Right ventricle myocardium inferior (tissue), 1 donor: ENCODE measurements around the gene CACNA2D2. TPM values are rescaled to one million over a fixed set of nuclear protein-coding genes. Genes with fewer than 3 reads are reported as not detected.
"Not testable (repeated sequence)": the region's sequence is repeated elsewhere in the genome, so short reads cannot be mapped to it uniquely, and the experiment has no call there.

Experiments used
- ATAC-seq: fragments of 200-7000 bp; cut with Tn5 transposase; one replicate; pipeline ENCODE4 v1.9.1; 2020; ENCODE audit warnings: mild to moderate bottlenecking, moderate library complexity
- DNase-seq: peaks from one replicate; pipeline ENCODE4 v3.0.0; 2021; ENCODE audit errors: missing footprints
- intact Hi-C: fragments of 100-400 bp; cut with DNase I; formaldehyde crosslinking; loops from one replicate; pipeline ENCODE4 v1.11.0; 2022
- total RNA-seq: library from RNA; stranded (reverse); fragmentation: NEBNext Ultra II Directional; extraction: Animal tissue kit (Norgen Biotek cat#: 25700); gene quantifications from one replicate; pipeline ENCODE4 v1.2.1, GENCODE V29; 2021
- donor health status: DM: no; HTN: yes; CAD: no; lungs with severe emphysema.

CACNA2D2 gene
- total RNA-seq, 1 donor from 2014 or later, result 1.2 TPM

DNA sequence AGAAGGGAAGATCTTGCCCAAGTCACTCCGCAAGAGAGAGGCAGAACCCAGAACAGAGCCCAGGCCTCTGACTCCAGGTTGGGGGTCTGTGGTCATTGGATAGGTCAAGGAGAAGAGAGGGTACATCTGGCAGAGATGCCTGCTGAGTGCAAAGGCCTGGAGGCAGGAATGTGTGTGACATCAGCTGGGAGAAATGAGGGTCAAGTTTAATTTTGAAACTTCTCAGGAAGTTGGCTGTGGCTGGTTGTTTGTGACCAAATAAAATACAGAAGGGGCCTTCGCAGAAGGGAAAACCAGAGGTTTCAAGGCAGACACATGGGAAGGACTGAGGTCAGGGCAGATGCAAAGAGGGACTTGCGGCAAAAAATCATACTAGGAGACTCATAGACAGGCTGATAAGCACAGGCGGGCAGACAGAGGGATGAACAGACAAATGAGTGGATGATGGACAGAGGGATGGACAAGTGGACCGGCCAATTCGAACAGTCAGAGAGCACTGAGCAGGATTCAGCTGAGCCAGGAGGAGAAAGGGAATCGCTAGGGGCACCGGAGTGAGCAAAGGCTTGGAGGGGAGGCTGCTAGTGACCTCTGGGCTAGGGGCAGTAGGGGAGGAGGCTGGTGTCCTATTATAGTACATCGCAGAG lies 28.8 kb upstream of the CACNA2D2 start:
- intact Hi-C loops, result no loop called here
- no peak for DNase-seq
- no peak for ATAC-seq

DNA sequence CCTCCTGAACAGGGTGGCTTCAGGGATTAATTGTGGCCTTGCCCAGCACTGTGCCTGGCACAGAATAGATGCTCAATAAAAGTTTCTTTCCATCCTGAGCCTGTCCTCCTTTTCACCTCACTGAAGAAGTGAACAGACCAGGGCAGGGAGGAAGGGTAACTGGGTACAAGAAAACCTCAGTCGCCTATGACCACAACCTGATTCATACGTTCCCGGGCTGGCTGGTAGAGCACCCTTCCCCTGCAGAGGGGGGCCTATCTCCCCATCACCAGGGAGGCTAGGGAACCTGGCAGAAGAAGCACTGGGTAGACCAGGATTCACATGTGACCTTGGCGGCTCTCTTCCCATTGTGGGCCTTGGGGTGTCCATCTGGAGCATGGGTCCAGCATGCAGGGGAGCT lies 27.8 kb upstream of the CACNA2D2 start:
- no peak for DNase-seq
- ATAC-seq, result no peak
- intact Hi-C loops, result no loop called here

DNA sequence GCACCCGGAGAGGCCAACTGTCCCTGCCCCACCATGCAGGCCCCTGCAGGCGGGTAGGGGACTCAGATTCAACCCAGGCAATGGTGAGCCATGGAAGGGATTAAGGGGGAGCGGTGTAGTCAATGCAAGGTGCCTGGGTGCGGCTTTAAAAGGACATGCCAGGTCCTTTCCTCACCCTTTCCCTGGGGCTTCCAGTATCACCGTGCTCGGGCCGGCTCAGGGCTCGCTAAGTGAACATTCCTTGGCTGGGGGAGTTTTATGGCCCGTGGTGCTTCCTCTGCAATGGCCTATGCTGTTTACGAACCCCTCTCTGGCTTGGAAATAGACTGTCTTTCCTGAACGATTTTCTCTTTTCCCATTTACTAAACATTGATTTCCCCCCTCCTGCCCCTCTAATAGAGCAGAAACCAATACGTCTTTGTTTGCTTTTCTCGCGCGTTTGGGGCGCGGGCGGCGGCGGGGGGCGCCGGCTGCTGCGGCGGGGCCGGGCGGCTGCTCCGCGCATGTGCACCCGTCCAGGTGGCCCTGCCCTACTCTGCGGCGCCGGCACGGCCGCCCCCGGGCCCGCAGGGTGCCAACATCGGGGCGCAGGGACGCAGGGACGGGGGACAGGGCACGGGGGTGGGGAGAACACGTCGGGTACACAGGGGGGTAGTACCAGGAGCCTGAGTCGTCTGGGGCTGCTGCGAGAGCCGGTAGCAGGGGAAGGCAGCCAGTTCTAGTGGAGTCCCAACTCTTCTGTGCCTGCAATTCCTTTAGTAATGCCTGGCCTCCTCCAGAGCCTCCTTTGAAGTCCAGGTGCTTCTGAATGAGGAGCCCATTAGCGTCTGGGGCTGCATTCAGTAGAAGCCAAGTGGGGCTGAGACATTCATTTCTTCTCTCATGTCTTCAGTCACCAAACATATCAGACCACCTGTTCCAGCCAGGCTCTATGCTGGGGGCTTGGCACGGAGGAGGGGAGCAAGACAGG lies 26.9 kb upstream of the CACNA2D2 start:
- no peak for ATAC-seq
- no peak for DNase-seq
- intact Hi-C loops, result no loop called here

DNA sequence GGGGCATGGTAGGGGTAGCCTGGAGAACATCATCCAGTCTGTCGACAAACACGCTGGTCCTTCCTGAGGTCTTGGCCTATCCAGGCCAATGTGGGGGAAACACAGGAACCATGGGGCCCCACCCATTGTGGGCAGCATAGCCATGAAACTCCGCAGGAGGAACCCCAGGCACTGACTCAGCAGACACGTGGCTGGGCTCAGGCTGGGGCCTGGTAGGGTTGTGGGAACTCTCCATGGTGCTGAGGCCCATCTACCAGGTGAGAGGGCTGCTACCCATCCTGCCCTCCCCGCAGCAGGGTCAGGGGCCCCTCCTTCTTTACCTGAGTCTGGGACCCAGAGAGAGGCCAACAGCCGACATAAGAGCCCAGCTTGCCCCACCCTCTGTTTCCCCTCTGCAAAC lies 22.6 kb upstream of the CACNA2D2 start:
- DNase-seq (no peak), ATAC-seq (no peak)
- intact Hi-C loops, result no loop called here

DNA sequence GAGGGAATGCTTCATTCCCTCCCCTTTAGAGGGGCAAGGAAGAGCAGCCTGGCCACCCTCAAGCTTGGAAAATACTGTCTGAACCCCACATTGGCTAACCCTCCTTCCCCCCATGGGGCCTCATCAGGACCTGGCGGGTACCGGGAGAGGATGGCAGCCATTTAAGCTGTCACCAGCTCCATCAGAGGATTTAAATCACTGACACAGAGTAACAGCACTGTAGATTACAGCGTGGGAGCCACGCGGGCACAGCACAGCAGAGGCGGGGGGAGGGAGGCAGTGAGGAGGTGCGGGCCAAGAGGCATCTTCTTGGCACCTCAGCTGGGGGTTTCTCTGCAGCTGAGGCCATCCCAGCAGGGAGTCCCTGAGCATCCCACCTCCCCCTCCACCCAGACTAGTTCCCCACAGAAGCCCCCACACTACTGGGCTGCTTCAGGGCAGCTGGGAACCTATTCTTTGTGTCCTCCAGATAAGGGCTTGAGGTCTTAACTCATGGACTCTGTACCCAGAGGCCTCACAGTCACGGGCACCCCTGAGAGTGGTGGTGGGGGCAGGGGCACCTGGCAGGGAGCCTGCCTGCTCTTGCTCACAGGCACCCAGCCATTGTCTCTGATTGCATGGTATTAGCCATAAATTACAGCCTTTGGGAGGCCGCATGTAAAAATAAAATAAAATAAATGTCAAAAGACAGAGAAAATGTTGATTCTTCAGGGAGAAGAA lies 21.9 kb upstream of the CACNA2D2 start:
- no peak for ATAC-seq
- no peak for DNase-seq
- intact Hi-C loops, result no loop called here

DNA sequence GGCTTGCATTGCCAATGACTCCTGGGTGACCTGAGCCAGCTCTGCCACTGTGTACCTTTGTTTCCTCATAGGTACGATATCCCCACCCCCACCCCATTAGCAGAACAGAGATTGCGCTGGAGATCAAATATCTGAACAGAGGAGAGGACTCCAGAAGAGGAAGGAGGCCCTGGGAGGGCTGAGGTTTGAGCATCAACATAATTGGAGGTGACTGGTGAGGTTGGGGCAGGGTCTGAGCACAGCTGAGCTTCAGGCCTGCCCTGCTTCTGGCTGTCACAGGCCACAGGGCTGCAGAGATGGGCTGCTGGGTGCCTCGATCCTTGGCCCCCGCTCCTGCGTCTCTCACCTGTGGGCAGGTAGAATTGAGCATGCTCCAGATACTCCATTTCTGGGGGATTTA lies 21.3 kb upstream of the CACNA2D2 start:
- intact Hi-C loops, result no loop called here
- ATAC-seq, result no peak
- no peak for DNase-seq

DNA sequence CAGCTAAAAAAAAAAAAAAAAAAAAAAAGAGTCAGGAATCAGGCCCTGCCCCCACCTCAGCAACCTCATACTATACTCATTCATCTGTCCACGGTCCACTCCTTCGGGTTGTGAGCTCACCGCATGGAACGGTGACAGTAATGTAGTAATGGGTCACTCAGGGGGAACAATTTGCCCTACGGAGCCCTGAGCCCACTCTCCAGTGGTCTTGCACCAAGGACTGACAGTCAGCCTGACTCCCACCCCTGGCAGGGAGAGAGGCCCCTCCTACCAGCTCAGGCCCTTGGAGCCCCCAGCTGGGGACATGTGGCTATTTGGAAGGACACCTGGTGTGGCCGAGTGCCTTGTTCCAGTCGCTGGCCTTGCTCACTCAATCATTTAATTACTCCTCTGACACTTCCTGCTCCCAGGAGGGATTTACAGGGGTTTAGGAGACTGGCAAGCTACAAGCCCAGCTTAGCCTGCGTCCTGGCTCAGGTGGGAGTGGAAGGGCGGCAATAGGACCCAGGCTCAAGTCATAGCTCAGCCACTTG lies 19.9 kb upstream of the CACNA2D2 start:
- DNase-seq (no peak), ATAC-seq (no peak)
- intact Hi-C loops, result no loop called here

DNA sequence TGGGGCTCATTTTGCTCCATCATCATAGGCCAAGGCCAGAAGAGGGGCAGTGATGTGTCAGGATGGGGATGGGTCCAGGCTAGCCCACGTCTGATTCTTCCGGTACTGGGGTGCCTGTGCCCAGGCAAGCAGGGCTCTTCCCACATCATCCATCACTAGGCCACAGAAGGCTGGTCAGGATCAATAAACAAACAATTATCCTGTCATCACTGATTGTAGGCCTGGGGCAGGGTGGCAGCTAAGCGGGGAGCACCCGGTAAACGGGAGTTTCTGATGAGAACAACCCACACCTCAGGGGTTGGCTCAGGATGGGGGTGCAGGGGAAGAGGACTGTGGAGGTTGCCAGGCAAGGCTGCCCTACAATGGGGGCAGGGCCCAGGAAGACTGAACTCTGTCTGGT lies 18.1 kb upstream of the CACNA2D2 start:
- intact Hi-C loops, result no loop called here
- ATAC-seq (no peak), DNase-seq (no peak)

DNA sequence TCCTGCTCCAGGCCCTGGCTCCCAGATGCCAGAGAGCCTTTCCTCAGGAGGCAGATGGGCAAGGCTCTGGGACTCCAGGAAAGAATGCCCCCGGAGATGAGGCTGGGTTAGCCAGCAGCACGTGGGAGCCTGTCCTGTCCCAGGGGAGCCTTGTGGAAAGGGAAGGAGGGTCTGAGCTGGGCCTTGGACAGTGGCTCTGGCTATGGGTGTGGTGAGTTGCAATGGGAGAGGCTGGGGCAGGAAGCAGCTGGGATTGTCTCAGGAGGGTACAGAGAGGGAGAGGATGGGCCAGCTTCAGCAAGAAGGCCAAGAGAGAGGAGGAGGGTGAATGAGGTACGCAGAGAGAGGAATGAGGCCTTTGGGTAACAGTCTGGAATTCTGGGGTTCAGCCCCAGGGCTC lies 17.4 kb upstream of the CACNA2D2 start:
- DNase-seq (no peak), ATAC-seq (no peak)
- intact Hi-C loops, result no loop called here

DNA sequence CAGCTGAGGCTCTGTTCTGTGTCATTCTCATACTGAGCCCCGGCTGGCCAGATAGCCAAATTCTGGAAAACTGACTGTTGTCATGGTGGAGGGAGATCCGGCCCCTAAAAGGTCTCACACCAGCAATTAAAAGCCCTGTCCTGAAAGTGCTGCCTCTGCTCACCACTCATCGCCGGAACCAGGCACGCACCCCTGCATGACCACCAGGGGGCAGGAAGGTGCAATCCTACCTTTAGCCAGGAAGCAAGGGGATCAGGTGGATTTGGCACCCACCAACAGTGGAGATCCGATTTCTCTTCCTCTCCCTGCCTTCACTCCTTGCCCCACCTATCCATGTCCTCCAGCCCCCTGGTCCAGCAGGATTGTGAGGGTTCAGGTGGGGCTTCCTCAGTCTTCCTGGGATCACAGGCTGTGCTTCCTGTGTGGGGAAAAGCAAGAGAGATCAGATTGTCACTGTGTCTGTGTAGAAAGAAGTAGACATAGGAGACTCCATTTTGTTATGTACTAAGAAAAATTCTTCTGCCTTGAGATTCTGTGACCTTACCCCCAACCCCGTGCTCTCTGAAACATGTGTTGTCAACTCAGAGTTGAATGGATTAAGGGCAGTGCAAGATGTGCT lies 16.1 kb upstream of the CACNA2D2 start:
- DNase-seq (no peak), ATAC-seq (no peak)
- intact Hi-C loops, result loop anchor here (1.0 kb wide), 1 partner anchor 95 kb away; no protein-coding TSS in a partner anchor

DNA sequence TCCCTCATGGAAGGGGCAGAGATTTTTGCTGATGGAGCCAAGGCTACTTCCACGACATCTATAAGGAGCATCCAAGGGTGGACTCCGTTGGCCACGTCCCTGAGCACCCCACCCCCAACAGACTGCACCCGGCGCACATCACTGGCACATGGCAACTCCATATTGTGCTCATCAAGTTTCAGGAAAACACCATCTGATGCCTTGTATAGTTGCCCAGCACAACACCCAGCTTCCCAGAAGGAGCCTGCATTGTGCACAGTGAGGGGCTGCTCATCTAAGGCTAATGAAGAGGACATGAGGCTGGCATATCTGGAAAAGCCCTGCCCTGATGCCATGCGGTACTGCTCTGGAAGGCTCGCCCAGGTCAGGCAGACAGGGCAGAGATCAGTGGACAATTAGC lies 15.0 kb upstream of the CACNA2D2 start:
- intact Hi-C loops, result no loop called here
- ATAC-seq (no peak), DNase-seq (no peak)

DNA sequence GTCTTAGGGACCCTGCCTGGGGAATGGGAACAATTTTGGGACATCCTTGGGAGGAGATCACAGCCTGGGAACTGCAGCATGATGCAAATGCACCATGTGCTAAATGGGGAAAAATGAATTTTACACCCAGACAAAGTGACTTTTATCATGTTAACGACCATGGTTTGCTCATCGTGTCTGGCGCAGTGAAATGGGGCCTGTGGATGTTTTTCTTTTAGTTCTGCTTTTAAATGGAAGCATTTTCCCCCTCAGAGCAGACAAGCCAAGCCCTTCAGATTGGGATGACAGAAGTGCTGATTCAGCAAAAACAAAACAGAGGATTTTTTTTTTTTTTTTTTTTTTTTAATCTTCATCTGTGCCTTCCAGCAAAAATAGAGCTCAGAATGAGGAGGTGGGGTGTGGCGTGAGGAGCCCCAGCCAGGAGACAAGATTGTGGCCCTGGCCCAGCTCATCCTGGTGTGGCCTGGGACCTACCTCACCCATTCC lies 14.3 kb upstream of the CACNA2D2 start:
- DNase-seq (no peak), ATAC-seq (no peak)
- intact Hi-C loops, result no loop called here

DNA sequence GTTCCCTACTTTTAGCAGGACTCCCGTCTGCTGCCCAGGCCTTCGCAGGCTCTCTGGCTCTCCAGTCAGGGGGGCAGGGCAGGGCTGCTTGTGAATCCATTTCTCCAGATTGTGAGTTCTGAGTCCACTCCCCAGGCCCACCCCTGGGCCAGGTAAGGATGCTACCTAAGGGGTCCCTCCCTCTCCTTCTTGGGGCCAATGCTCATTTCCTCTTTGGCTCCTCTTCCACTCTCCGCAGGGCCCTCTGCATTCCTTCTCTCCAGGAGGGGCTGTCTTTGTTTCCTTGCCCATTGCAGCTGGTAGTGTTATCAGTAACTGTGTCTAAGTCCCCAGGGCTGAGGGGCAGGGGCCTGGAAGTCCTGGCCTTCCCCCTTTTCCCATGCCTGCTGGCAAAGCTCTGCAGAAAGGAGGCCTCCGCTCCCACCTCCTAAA lies 13.0 kb upstream of the CACNA2D2 start:
- DNase-seq (no peak), ATAC-seq (no peak)
- intact Hi-C loops, result no loop called here

DNA sequence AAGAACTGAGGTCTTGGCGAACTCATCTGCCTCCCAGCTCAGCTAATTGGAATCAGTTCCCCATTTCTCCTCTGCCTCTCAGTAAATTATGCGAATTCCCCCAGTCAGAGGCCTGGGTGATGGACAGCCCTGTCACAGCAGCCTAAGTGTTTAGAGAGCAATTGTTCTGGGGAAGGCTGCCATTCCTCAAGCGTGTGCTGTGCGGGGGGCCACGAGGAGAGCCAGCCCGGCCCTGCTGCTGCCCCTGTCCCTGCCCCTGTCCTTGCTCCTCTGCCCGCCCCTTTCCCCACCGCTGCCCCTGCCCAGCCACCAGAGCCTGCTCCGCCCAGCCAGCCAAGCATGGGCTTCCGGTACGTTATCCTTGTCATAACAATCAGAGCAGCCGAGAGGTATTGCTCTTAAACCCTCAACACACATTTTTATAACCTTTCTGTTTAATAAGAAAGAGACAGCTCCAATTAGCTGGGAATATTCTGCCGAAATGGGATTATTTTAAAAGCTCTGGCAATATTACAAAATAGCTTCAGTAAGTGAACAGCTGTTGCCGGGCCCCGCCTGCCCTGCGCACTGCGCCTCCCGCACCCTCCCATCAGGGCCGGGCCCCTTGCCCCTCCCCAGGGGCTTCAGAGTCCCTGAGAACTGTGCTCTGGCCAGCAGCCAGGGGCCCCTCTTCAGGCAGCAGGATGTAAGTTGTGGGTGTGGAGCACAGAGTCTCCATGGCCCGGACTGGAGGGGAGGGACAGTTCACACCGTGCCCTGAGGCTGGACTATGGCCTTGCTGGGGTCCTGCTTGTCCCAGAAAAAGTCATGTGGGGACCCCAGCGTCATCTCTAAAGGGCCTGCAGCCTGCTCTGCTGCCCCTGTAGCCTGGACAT lies 12.4 kb upstream of the CACNA2D2 start:
- ATAC-seq (peak; percentile 73), DNase-seq (peak; percentile 83)
- intact Hi-C loops, result no loop called here

DNA sequence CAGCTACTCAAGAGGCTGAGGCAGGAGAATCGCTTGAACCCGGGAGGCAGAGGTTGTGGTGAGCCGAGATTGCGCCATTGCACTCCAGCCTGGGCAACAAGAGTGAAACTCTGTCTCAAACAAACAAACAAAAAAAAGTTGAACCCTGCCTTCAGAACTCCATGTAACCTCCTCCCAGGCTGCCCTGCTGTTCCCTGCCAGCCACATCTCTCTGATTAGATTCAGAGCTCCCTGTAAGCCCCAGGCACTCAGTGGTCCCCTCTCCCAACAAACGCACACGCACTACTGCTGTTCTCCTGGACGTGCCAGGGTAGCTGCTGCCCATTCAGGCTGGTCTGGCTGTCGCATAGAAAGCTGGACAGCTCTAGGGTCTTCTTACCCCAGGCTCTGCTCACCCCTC lies 9.5 kb upstream of the CACNA2D2 start:
- ATAC-seq, DNase-seq, intact Hi-C loops: not testable (repeated sequence)

DNA sequence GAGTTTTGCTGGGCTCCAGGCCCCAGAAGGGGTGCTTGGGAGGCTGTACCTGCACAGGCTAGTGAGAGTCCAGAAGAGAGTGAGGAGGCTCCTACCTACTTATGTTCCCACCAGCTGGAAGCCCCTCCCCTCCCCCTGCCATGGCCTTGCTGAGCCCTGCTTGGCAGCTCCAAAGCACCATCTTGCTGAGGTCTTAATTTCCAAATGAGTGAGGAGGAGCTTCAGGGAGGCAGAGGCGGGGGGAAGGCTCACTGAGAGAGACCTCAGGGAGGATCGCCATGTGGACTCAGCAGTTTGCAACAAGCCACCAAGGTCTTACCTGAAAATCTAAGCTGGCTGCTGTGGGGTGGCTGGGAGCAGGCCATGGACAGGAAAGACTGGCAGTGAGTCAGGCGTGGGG lies 8.7 kb upstream of the CACNA2D2 start:
- ATAC-seq, result no peak
- intact Hi-C loops, result no loop called here

DNA sequence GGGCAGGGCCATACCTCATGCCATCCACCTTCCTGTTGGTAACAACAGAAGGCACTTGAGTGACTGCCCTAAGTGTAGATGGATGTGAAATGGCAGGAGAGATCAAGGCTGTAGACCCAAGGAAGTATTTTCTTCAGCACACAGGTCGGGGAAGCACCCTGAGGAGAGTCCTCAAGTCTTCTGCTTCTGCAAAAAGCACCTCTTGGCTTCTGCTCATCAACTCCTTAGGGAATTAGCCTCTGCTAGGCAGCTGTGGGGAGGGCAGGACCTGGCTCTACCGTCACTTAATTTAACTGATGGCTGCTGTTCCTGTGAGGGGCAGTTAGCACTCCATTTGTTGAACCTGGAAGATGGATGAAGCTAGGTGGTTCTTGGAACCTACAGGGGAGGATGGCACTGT lies 6.9 kb upstream of the CACNA2D2 start:
- ATAC-seq (no peak), DNase-seq (no peak)
- intact Hi-C loops, result no loop called here

More for the DNA sequence above, 8.7 kb upstream of the CACNA2D2 start:
- no peak for DNase-seq

DNA sequence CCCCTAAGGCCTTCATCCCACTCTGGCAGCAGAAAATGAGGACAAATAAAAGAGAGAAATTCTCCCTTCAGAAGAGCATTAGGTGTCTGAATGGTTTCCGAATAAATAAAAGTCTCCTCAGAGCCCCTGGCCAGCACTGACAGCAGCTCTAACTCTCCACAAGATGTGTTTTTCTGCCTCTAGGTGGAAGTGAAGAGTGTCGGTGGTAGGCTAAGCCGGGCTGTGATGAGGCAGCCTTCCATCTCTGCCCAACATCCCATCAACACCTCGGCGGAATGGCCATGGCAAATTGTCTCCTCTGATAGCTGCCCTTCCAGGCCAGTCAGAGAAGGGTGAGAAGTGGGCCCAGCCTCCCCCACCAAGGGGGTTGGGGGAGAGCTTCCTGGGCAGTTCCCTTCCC lies 6.3 kb upstream of the CACNA2D2 start:
- ATAC-seq, result no peak
- intact Hi-C loops, result no loop called here
- DNase-seq, result no peak
